Measurements from ENCODE around the gene FAF1.

Gene FAF1

DNA sequence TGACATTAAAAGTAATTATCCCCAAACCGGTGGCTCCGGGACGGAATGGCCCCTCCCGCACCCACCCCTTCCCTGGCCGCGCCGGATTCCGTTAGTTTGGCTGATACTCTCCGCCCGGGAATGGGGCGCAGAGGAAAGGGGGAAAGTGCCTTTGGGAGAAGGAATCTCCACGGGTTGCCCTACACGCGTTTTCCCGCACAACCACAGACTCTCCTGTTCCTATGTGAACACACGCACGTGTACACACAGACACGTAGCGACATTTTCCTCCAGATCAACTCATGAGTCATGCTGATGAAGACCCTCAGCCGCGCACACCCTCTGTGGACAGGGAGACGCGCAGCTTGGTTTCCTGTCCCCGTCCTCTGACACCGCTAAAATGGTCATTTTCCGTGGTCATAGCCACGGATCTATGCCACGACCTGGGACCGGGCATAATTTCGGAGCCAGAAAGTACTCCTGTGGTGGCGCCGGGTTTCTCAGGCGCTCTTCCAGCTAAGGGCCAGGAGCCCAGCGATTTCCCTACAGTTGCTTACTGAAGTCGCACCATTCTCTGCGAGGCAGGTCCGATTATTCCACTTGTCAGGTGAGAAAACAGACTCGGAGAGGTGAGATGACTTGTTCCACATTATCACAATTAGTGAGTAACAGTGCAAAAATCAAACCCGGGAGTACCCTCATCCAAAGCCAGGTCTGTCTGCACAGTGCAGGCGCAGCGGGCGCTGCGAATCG is 532.8 kb downstream of the FAF1 start:
- no peak for DNase-seq (ENCODE audit: low read depth)
- TF ChIP-seq, protein P1, sequence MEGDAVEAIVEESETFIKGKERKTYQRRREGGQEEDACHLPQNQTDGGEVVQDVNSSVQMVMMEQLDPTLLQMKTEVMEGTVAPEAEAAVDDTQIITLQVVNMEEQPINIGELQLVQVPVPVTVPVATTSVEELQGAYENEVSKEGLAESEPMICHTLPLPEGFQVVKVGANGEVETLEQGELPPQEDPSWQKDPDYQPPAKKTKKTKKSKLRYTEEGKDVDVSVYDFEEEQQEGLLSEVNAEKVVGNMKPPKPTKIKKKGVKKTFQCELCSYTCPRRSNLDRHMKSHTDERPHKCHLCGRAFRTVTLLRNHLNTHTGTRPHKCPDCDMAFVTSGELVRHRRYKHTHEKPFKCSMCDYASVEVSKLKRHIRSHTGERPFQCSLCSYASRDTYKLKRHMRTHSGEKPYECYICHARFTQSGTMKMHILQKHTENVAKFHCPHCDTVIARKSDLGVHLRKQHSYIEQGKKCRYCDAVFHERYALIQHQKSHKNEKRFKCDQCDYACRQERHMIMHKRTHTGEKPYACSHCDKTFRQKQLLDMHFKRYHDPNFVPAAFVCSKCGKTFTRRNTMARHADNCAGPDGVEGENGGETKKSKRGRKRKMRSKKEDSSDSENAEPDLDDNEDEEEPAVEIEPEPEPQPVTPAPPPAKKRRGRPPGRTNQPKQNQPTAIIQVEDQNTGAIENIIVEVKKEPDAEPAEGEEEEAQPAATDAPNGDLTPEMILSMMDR (IDR thresholded peaks at IDR 0.05; ENCODE audit: insufficient read depth, low read depth, low read length, missing control alignments): no peak
- no peak overlapping the region for H3K4me3 ChIP-seq (ENCODE audit: low read depth, low read length)

- TF ChIP-seq, protein P1 (IDR thresholded peaks at IDR 0.05; ENCODE audit: insufficient read depth, low read depth, low read length, missing control alignments): no peak
These were observed 533.4 kb downstream of the FAF1 start for GRCh38 chr1:50426702-50427085.

DNA sequence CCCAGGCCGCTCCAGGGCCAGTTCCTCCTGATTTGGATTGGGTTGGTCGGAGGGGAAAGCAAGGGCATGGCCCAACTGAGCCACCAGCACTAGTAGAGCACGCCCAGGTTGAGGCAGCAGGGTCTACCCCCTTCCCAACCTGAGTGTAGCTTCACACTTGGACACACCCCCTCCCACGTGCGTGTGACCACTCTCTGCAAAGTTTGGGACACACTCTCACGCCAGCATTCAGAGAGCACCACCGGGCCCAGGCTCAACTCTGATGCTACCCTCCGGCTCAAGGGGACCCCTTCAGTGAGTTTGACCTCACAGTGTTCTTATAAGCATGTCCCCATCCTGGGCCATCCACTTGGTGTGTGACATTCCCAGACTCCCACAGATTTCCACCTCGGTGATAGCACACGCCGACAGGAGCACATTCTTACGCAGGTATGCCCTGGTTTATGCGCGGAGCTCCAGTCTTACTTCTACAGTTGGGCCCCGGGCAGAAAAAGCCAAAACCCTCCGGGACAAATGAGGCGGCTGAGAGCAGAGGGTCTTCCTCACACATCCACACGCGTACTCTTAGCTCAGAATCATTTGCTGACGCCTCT is 533.9 kb downstream of the FAF1 start:
- TF ChIP-seq, protein P1 (IDR thresholded peaks at IDR 0.05; ENCODE audit: insufficient read depth, low read depth, low read length, missing control alignments): no peak
- H3K4me3 ChIP-seq (ENCODE audit: low read depth, low read length): no peak overlapping the region
- DNase-seq (ENCODE audit: low read depth): no peak

More at GRCh38 chr1:50426702-50427085, 533.4 kb downstream of the FAF1 start:
- DNase-seq (ENCODE audit: low read depth): no peak
- H3K4me3 ChIP-seq (ENCODE audit: low read depth, low read length): no peak overlapping the region

GRCh38 chr1:50425376-50426107 is 534.5 kb downstream of the FAF1 start:
- H3K4me3 ChIP-seq (ENCODE audit: low read depth, low read length): no peak overlapping the region
- TF ChIP-seq, protein P1 (IDR thresholded peaks at IDR 0.05; ENCODE audit: insufficient read depth, low read depth, low read length, missing control alignments): no peak

GRCh38 chr1:50424884-50425375 is 535.1 kb downstream of the FAF1 start:
- TF ChIP-seq, protein P1 (IDR thresholded peaks at IDR 0.05; ENCODE audit: insufficient read depth, low read depth, low read length, missing control alignments): no peak
- no peak overlapping the region for H3K4me3 ChIP-seq (ENCODE audit: low read depth, low read length)
- no peak for DNase-seq (ENCODE audit: low read depth)

More at GRCh38 chr1:50425376-50426107, 534.5 kb downstream of the FAF1 start:
- DNase-seq (ENCODE audit: low read depth): no peak

DNA sequence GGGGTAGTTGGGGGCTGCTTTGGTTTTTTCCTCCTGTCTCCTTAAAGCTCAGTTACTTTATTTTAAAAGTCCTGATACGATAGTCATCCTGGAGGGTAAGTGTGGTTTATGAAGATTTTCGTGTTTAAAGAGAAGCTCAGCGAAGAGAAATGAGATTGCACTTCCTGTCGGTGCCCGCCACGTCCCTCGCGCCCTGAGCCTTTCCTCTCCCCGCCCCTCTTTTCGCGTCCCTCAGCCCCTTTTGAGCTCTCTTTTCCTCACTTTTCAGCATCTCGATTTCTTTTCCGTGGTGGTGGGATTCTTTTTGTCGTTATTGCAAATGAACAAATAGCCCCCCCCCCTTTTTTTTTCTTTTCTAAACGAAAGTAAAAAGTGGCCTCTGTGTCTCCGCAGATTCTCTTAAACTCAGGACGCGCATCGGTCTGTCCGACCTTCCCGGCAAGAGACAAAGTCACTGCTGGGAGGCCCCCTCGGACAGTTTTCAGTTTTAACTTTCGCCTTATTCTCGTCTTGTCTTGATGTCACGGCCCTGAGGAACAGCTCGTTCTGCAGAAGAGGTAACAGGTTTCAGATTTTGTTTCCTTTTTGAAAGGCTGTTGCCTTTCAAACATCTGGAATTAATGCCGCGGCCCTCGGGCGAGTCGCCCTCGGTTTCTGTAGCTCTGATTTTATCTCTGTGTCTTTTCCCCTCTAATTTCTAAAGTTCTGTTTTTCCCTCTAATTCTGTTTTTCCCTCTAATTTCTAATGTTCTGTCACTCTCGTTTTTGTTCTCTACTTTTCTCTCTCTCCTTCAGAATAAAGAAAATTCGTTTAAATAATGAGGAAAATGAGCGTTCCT is 535.8 kb downstream of the FAF1 start:
- peak; percentile 46 for DNase-seq (ENCODE audit: low read depth)
- peak overlapping the region; percentile 56 for H3K4me3 ChIP-seq (ENCODE audit: low read depth, low read length)
- TF ChIP-seq, protein P1 (IDR thresholded peaks at IDR 0.05; ENCODE audit: insufficient read depth, low read depth, low read length, missing control alignments): no peak

Measured in GM12865 (cell line).